ENCODE data around the gene SLC6A5.

The SLC6A5 gene

DNA sequence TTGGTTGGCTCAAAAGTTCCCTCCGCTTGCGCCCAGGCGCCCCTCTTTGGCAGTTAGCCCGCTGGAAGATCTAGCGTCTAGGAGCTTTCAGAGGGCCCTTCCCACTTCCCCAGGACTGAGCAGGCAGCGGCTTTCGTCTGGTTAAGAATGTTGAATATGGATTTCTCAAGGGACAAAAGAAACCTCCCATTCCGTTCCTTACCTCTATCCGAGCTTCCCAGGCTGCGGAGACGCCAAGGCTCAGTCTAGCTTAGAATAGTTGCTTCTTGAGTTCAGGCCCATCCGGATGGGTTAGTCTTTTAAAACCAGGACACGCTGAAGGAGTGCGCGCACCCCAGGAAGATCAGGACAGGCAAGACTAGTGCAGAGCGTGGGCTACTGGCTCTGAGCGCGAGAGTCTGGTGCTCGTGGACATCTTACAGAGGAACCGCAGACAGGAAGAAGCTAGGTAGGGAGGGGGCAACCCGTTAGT lies 71.6 kb downstream of the SLC6A5 start:
- DNase-seq = no peak

DNA sequence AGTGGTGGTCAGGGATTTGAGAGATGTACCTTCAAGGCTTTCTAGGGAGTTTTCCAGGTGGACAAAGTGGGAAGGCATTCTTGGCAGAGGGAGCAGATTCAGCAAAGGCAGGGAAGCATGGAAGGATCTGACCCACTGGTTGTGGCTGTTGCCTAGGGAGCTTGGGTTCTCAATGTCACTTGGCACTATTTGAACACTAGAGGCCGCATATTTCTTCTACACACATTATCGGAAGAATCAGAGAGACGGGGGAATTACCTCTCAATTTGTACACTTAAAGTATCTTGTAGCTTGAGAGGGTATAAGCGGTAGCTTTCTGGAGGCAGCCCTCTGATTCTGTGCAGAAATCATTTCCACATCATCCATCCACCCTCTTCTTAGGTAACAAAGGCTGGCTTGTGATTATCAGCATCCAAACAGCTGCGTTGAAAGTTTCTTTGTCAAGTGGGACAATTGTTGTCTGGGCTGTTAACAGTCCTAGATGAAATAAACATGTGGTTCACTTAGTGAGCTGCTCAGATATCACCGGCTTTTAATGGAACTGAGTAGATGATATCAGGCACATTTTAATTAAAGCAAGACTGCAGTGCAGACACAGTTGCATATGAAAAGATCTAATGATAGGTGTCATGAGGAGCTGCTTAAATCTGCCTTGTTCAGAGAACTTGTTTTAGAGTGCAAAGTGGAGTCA lies 72.6 kb downstream of the SLC6A5 start:
- DNase-seq = peak; percentile 40 to 79

DNA sequence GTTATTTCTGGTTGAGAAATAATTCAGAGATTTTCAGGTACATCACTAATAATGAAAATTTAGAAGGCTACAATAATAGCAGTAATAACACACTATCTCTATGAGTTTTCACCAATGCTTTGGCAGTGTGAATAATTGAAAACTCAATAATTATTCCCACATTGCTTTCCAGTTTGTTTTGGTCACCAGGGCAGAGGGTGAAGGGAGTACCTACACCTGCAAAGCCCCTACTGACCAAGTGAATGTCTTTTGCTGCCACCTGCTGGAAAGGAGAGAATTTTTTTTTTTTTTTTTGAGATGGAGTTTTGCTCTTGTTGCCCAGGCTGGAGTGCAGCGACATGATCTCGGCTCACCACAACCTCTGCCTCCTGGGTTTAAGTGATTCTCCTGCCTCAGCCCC lies 73.2 kb downstream of the SLC6A5 start:
- DNase-seq = peak; percentile 22 to 50

DNA sequence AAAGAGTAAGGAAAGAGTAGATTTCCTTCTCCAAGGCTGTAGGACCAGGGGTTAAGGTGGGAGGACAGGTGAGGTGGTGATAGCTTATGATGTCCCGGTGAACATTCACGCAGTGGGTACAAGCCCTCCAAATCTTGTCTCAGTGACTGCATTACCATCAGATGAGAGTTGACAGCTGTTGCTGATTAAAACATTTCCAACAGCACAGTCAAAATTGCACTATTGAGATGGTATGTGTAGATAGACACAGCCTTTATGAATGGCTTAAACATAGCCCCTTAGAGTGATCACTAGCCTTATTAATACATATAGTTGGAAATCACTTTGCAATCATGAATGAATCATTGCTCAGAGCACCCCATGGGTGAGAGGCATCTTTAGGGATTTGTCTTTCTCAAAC lies 77.2 kb downstream of the SLC6A5 start:
- no peak for DNase-seq

DNA sequence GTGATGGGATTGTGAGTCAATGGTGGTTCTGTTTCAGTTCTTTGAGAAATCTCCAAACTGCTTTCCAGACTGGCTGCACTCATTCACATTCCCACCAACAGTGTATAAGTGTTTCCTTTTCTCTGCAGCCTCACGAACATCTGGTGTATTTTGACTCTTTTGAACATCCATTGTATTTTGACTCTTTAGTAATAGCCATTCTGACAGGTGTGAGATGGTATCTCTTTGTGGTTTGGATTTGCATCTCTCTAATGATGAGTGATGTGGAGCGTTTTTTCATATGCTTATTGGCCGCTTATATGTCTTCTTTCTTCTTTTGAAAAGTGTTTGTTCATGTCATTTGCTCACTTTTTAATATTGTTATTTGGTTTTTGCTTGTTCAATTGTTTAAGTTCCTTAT lies 89.4 kb downstream of the SLC6A5 start:
- no peak for DNase-seq

DNA sequence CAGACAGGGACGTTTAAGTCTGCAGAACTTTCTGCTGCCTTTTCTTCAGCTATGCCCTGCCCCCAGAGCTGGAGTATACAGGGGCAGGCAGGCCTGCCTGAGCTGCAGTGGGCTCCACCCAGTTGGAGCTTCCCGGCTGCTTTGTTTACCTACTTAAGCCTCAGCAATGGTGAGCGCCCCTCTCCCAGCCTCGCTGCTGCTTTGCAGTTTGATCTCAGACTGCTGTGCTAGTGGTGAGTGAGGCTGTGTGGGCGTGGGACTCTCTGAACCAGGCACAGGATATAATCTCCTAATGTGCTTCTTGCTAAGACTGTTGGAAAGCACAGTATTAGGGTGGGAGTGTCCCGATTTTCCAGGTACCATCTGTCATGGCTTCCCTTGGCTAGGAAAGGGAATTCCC lies 108.5 kb downstream of the SLC6A5 start:
- no peak for DNase-seq
